ENCODE results near the gene GAR1.
"Not testable (repeated sequence)": the region's sequence is repeated elsewhere in the genome, so short reads cannot be mapped to it uniquely, and the experiment has no call there.

The GAR1 gene

DNA sequence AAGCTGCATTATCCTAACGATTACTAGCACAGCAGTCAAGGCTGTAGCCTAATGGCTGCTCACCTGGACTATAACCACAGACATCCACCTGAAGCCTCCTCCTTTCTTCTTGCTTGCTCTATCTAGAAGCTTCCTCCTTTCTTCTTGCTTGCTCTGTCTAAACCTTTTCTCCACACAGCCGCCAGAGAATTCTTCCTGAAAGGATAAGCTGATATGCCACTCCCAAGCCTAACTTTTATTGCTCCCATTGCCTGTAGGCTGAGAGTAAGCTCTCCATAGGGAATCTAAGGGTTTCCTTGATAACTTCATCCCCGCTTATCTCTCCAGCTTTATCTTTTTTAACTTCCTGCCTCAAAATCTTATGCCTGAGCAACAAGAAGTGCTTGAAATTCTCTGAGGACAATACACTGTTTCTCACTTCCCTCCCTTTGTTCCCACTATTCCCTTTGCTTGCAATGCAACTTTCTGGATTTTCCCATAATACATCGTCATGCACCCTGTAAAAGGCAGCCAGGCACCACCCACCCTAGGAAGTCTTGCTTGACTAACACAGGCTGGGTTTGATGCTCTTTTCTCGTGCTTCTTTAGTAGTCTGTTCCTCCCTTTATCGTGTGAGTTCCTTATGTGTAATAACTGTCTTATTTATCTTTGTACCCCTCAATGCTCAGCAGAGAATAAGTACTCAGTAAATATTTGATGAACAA, 31.0 kb downstream of the GAR1 start:
- DNase-seq (ENCODE audit: low read depth in 2 of 2), result no peak

- DNase-seq (ENCODE audit: low read depth in 2 of 2), result no peak
These were observed 32.4 kb downstream of the GAR1 start, which contains the start of gene LRIT3 for GRCh38 chr4:109847896-109848442. Gene LRIT3 (plus strand): TSS chr4:109848107. CDS start chr4:109848202, 95 bp downstream.

DNA sequence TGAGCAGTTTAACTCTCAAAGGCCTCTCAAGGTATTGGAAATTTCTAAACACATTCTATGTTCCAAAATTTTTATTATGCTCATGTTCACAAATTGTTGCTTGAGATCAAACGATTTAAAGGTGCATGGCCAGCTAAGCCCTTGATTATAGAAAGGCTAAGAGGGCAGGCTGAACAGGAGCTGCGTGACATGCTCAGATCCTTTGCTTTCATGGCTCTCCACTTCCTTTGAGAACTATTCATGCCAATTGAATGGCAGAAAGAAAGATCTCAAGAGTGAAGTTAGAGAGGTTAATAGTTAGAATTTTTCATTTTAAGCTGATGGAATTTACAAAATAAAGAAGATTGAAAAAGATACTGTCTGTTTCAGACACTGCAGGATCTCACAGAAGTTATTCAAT, 32.9 kb downstream of the GAR1 start:
- DNase-seq (ENCODE audit: low read depth in 2 of 2), result no peak

- DNase-seq (ENCODE audit: low read depth in 2 of 2), result no peak
These were observed 35.0 kb downstream of the GAR1 start for GRCh38 chr4:109850601-109851000.

DNA sequence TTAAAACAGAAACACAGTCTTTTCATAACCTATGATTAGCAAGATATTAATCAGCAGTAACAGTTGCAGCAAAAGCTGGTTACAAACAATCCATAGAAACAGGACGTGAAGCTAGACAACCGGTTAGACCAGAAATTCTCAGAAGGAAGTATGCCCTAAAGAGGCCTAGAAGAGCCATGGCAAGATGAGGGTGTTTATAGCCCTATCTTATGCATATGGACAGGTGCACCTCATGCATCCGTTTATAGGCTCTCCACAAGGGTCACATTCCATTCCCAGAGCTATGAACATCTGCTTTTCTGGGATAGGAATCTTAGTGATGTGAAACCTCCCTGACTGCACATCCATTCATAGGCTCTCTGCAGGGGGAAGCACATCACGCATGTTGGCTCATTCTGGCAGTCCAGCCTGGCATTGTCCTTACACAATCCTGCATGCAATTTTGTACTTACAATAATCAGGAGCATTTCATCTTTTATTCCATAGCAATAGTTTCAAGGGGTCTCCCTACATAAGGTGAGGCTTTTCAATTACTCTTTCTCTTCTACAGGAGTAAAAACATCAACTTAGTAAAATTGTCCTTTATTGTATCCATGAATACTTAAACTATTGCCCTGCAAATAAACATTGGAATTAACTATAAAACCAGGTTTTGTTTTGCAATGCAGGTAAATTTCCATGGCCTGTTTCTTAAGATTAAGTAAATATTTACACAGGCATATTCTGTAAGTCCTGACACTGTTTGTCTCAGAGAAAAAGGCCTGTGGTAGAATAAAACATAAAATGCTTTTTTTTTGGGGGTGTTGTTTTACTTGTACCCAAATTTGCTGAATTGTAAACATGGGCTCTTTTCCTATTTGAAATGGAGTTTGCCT, 44.1 kb downstream of the GAR1 start:
- not testable (repeated sequence) for DNase-seq (ENCODE audit: low read depth in 2 of 2)

DNA sequence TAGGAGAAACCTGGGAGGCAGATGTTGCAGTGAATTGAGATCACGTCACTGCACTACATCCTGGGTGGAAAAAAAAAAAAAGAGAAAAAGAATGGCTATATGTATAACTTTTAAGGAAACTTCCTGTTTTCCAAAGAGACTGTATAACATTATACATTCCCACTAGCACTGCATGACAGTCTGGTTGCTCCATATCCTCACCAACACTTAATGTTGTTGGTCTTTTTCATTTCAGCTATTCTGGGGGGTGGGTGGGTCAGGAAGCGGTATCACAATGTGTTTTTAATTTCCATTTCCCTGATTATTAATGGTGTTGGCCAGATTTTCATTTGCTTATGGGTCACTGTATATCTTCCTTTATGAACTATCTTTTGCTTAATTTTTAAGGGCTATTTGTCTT, 45.7 kb downstream of the GAR1 start:
- DNase-seq (ENCODE audit: low read depth in 2 of 2), result no peak

GRCh38 chr4:109861916-109862511, 46.5 kb downstream of the GAR1 start:
- DNase-seq (ENCODE audit: low read depth in 2 of 2), result no peak

- DNase-seq (ENCODE audit: low read depth in 2 of 2), result no peak
These were observed 48.6 kb downstream of the GAR1 start for GRCh38 chr4:109864134-109864533.

DNA sequence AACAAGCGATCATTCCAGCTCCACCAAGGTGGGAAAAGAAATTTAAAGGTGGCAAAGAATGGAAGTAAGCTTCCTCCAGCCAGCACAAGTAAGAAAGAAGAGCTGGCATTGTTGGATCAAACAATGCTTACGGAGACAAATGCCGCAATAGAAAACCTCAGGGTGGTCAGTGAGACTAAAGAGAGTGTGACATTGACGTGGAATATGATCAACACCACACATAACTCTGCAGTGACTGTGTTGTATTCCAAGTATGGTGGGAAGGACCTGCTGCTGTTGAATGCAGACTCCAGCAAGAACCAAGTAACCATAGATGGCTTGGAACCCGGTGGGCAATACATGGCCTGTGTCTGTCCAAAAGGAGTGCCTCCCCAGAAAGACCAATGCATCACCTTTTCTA, 54.5 kb downstream of the GAR1 start:
- no peak for DNase-seq (ENCODE audit: low read depth in 2 of 2)

DNA sequence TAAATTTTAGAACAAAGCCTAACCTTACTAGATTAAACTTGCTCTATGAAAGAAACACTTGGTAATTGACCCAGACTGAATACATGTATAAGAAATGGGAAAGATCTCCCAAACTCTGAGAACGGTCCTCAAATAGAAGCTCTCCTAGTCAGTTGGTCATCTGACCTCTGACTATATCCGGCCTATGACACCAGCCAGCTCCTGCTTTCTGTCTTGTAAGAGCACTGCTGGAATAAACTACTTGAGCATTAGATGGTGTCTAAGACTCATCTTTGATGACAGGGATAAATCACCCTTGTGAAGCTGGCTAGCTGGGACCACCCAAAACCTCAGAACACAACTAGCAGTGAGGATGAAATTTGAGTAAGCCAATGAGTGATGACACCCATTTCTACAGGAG, 56.5 kb downstream of the GAR1 start:
- no peak for DNase-seq (ENCODE audit: low read depth in 2 of 2)

- DNase-seq (ENCODE audit: low read depth in 2 of 2), result no peak
These were observed 57.5 kb downstream of the GAR1 start for GRCh38 chr4:109872950-109873656.

DNA sequence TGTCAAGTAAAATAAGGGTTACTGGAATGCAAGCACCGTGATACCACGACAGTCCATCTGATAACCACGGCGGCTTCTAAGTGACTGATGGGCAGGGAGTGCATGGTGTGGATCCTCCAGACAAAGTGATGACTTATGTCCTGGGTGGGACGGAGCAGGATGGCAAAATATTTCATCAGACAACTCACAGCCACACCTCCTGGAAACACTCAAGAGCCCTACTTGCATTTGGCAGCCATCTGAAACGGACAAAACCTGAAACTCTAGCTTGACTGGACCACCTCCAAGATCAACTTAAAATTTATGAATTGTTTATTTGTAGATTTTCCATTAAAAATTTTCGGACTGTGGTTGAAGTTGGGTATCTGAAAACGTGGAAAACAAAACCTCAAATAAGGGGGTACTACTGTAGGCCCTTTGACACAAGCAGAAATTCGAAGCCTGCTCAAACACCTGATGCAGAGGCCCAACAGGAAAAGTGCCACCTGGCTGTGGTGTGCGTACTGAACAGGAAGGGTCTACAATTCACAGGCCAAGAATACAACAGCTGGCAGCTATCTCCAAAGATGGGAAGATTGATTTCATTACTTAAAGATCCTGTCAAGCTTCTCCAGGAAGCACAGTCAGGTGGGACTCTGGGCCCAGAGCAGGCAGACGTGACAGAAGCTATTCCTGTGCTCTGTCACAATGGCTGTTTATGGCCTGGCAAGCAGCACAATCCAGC, 58.4 kb downstream of the GAR1 start:
- peak in 1 of 2 experiments; percentile 1 for DNase-seq (ENCODE audit: low read depth in 2 of 2)

All from fibroblast of skin of left biceps (primary cell).